T-helper 22 cell (primary cell): ENCODE measurements around the gene SERPINE2.

Source experiments
- DNase-seq: peaks from one replicate; pipeline ENCODE4 v3.0.0-alpha.2; 2020; ENCODE audit warnings: low read depth

SERPINE2 gene

GRCh38 chr2:223976635-223977226, 62.4 kb downstream of the SERPINE2 start:
- no peak for DNase-seq

GRCh38 chr2:223973606-223974005, 65.5 kb downstream of the SERPINE2 start:
- no peak for DNase-seq

- DNase-seq, result no peak
Observed at GRCh38 chr2:223972656-223973102, 66.4 kb downstream of the SERPINE2 start.

- no peak for DNase-seq
Observed at GRCh38 chr2:223971731-223972130, 67.4 kb downstream of the SERPINE2 start.

GRCh38 chr2:223970343-223971128, 68.5 kb downstream of the SERPINE2 start:
- DNase-seq, result no peak

- no peak for DNase-seq
Observed at GRCh38 chr2:223969856-223970255, 69.2 kb downstream of the SERPINE2 start.

GRCh38 chr2:223969315-223969714, 69.8 kb downstream of the SERPINE2 start:
- DNase-seq, result no peak

GRCh38 chr2:223967981-223968380, 71.1 kb downstream of the SERPINE2 start:
- DNase-seq, result no peak

GRCh38 chr2:223959688-223960087, 79.4 kb downstream of the SERPINE2 start:
- no peak for DNase-seq

- peak; percentile 89 for DNase-seq
Observed at GRCh38 chr2:223957092-223957851, 81.8 kb downstream of the SERPINE2 start, which contains the start of gene MRPL44. TSS of gene MRPL44 (plus strand) at chr2:223957463. CDS start at chr2:223957473, 10 bp downstream.

GRCh38 chr2:223956300-223956699, 82.8 kb downstream of the SERPINE2 start:
- no peak for DNase-seq

GRCh38 chr2:223954401-223954800, 84.7 kb downstream of the SERPINE2 start:
- no peak for DNase-seq

- DNase-seq, result no peak
Observed at GRCh38 chr2:223952280-223952968, 86.7 kb downstream of the SERPINE2 start.

GRCh38 chr2:223950448-223951347, 88.4 kb downstream of the SERPINE2 start:
- no peak for DNase-seq

GRCh38 chr2:223949241-223949840, 89.7 kb downstream of the SERPINE2 start:
- DNase-seq, result no peak

GRCh38 chr2:223947711-223948205, 91.3 kb downstream of the SERPINE2 start:
- no peak for DNase-seq

- no peak for DNase-seq
Observed at GRCh38 chr2:223945755-223946154, 93.3 kb downstream of the SERPINE2 start.

GRCh38 chr2:223944703-223945531, 94.2 kb downstream of the SERPINE2 start, which contains the start of gene WDFY1:
TSS of gene WDFY1 (minus strand) at chr2:223945335. CDS start at chr2:223945284, 51 bp downstream.
- DNase-seq, result peak; percentile 53

GRCh38 chr2:223944166-223944702, 94.9 kb downstream of the SERPINE2 start:
- DNase-seq, result peak; percentile 19
